Endothelial cell of umbilical vein (primary cell): ENCODE measurements around the gene SREBF1.

Source experiments
- EZH2 ChIP-seq: IDR thresholded peaks from 2 replicates; pipeline ENCODE4 v1.6.1; 2012; ENCODE audit warnings: borderline replicate concordance, low read depth, mild to moderate bottlenecking, moderate library complexity, low read length, inconsistent platforms; ENCODE audit not compliant: severe bottlenecking
- FOS ChIP-seq: IDR thresholded peaks from 2 replicates; pipeline ENCODE4 v1.6.1; 2011; ENCODE audit warnings: mild to moderate bottlenecking, low read length, moderate library complexity, borderline replicate concordance; ENCODE audit not compliant: insufficient read depth
- GATA2 ChIP-seq: IDR thresholded peaks from 2 replicates; pipeline ENCODE4 v1.7.0; 2011; ENCODE audit warnings: low read depth, mild to moderate bottlenecking, moderate library complexity, mixed read lengths, low read length; ENCODE audit not compliant: insufficient read length, insufficient read depth
- JUN ChIP-seq: IDR thresholded peaks from 2 replicates; pipeline ENCODE4 v1.6.1; 2011; ENCODE audit warnings: borderline replicate concordance, low read depth; ENCODE audit not compliant: insufficient read length, insufficient read depth
- MAX ChIP-seq: IDR thresholded peaks from 2 replicates; pipeline ENCODE4 v1.6.1; 2011; ENCODE audit not compliant: insufficient read depth, insufficient read length
- MYC ChIP-seq: IDR thresholded peaks from one replicate; pipeline ENCODE4 v1.6.1; 2011; ENCODE audit warnings: mild to moderate bottlenecking, low read depth, low read length
- POLR2A ChIP-seq: IDR thresholded peaks from 2 replicates; pipeline ENCODE4 v1.6.1; 2012; ENCODE audit warnings: low read depth, mild to moderate bottlenecking, control low read depth, low read length
- POLR2AphosphoS5 ChIP-seq: IDR thresholded peaks from 2 replicates; pipeline ENCODE4 v1.6.1; 2012; ENCODE audit warnings: low read depth, mild to moderate bottlenecking, control low read depth, low read length, moderate library complexity; ENCODE audit not compliant: insufficient read depth
- TF ChIP-seq, protein P1 (sequence below), 2 donors: IDR thresholded peaks; 1 replicate in 1 of 2; 2 replicates in 1 of 2; pipeline ENCODE4 v1.5.1; 2011; ENCODE audit warnings: low read length in 2 of 2, mild to moderate bottlenecking in 2 of 2, moderate library complexity in 2 of 2, control low read depth in 1 of 2, inconsistent platforms in 1 of 2, low read depth in 1 of 2; ENCODE audit not compliant: insufficient read depth in 1 of 2; ENCODE audit errors: extremely low read depth in 1 of 2

DNA sequence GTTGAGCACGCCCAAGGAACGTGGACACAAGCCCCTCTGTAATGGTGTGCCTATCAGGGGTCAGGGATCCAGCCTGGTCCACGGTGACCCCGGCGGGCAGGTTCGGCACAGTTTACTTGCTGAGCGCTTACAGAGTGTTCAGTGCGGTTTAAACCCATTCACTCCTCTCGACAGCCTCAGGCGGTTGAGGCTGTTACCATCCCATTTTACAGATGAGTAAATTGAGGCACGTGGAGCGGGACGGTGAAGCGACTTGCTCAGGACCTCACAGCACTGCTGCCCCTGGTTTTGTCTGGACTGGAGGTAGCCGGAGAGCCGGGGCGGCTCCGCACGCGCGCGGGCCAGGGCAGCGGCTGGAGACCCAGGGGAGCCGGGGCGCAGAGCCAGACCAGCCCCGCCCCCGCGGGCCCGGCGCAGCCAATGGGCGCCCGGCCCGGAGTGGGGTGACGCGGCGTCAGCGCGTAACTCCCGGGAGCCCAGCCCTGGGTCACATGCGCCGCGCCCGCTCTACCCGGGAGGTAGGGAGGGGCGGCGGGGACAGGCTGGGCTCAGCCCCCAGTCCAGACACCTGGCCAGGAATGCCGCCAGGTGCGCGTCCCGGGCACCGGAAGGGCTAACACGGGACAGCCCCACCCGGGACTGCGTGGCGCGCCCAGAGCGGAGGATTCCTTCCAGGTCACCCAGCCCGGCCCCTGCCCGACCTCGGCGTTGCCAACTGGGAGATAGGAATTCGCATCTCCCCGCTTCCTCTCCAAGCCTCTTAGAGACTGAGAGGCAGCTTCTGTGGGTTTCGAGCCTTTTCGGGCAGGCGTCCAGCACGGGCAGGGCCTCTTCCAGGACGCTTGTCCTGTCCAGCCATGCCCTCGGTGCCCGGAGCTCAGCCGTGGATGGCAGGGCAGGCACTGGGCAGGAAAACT, 3.3 kb upstream of the SREBF1 start:
- TF ChIP-seq, protein P1, sequence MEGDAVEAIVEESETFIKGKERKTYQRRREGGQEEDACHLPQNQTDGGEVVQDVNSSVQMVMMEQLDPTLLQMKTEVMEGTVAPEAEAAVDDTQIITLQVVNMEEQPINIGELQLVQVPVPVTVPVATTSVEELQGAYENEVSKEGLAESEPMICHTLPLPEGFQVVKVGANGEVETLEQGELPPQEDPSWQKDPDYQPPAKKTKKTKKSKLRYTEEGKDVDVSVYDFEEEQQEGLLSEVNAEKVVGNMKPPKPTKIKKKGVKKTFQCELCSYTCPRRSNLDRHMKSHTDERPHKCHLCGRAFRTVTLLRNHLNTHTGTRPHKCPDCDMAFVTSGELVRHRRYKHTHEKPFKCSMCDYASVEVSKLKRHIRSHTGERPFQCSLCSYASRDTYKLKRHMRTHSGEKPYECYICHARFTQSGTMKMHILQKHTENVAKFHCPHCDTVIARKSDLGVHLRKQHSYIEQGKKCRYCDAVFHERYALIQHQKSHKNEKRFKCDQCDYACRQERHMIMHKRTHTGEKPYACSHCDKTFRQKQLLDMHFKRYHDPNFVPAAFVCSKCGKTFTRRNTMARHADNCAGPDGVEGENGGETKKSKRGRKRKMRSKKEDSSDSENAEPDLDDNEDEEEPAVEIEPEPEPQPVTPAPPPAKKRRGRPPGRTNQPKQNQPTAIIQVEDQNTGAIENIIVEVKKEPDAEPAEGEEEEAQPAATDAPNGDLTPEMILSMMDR (IDR thresholded peaks at IDR 0.05; ENCODE audit: extremely low read depth in 1 of 2, insufficient read depth in 1 of 2, low read depth in 1 of 2, low read length in 2 of 2), result no peak
- TF ChIP-seq GATA2 (no peak), POLR2A (peak; percentile 88), MYC (no peak), MAX (no peak), EZH2 (no peak), POLR2AphosphoS5 (peak; percentile 89), FOS (no peak), JUN (no peak)
